GM12878 (cell line): Measurements from ENCODE around the gene CD9. TPM values are rescaled to one million over a fixed set of nuclear protein-coding genes. Genes with fewer than 3 reads are reported as not detected.

Source experiments
- ATAC-seq: fragments of 200-7000 bp; cut with Tn5 transposase; 3 replicates; pipeline ENCODE4 v1.9.1; 2020; ENCODE audit warnings: mild to moderate bottlenecking, moderate library complexity
- BruUV-seq: library from RNA; stranded (reverse); fragments of 400-500 nt; replicated peaks from 2 replicates; lab custom pipeline; 2021; lab: Mats Ljungman, UMichigan
- CTCF ChIA-PET: fragments of 300-600 bp; sonication (Branson Sonifier 250); formaldehyde crosslinking; extraction: SDS; loops from one replicate; lab custom pipeline; 2021; ENCODE audit warnings: inconsistent platforms; lab: Yijun Ruan, JAX
- POLR2A ChIA-PET: fragments of 350-600 bp; formaldehyde crosslinking; extraction: SDS; loops from one replicate; lab custom pipeline; 2021; ENCODE audit warnings: inconsistent platforms; lab: Charles Lee
- RAD21 ChIA-PET: fragments of 300-600 bp; sonication (Branson Sonifier 250); formaldehyde crosslinking; loops from one replicate; lab custom pipeline; 2023; ENCODE audit warnings: antibody characterized with exemption; ENCODE audit not compliant: unreplicated experiment; lab: Charles Lee
- SMC1A ChIA-PET: fragments of 300-600 bp; sonication (Branson Sonifier 250); formaldehyde crosslinking; loops from one replicate; lab custom pipeline; 2023; ENCODE audit not compliant: unreplicated experiment, uncharacterized antibody; lab: Charles Lee
- DNase-seq: peaks from one replicate; pipeline ENCODE4 v3.0.0-alpha.2; 2011; ENCODE audit warnings: low read depth, low spot score
- FAIRE-seq: peaks from 3 replicates; lab custom pipeline; 2011; peaks lifted over from hg19 to GRCh38; lab: Jason Lieb, UNC
- H2AFZ ChIP-seq: 2 replicates; pipeline ENCODE4 v1.6.0; 2011; ENCODE audit warnings: low read depth, low read length, control low read depth; ENCODE audit not compliant: control insufficient read depth
- H3K27ac ChIP-seq: 2 replicates; pipeline ENCODE4 v1.5.1; 2011; ENCODE audit warnings: control low read depth; ENCODE audit not compliant: control insufficient read depth, insufficient read depth
- H3K27me3 ChIP-seq, 2 experiments: replicated peaks in 1 of 2; 2 replicates each; pipeline versions ENCODE4 v1.6.0 to v1.6.1; 2011; ENCODE audit warnings: low read length in 1 of 2; ENCODE audit not compliant: control insufficient read depth in 2 of 2, insufficient read depth in 2 of 2
- H3K36me3 ChIP-seq, 2 experiments: 2 replicates each; pipeline ENCODE4 v1.5.1; 2011; ENCODE audit warnings: low read length in 1 of 2; ENCODE audit not compliant: control insufficient read depth in 2 of 2, insufficient read depth in 2 of 2
- H3K4me1 ChIP-seq: 2 replicates; pipeline ENCODE4 v1.6.1; 2011; ENCODE audit warnings: mild to moderate bottlenecking, low read length, moderate library complexity, mixed read lengths; ENCODE audit not compliant: control insufficient read depth, insufficient read depth
- H3K4me2 ChIP-seq: 2 replicates; pipeline ENCODE4 v1.6.0; 2011; ENCODE audit warnings: control low read depth; ENCODE audit not compliant: control insufficient read depth, insufficient read depth
- H3K4me3 ChIP-seq: fragments of 200-600 bp; sonication (generic); 2 replicates; pipeline ENCODE4 v1.5.1; 2016
- H3K79me2 ChIP-seq: 2 replicates; pipeline ENCODE4 v1.6.0; 2011; ENCODE audit warnings: low read length; ENCODE audit not compliant: control insufficient read depth, insufficient read depth
- H3K9ac ChIP-seq: 2 replicates; pipeline ENCODE4 v1.8.0; 2011; ENCODE audit warnings: low read length, control low read depth, mixed read lengths; ENCODE audit not compliant: control insufficient read depth, insufficient read depth
- H3K9me3 ChIP-seq: replicated peaks from 3 replicates; pipeline ENCODE4 v1.5.1; 2011; ENCODE audit warnings: mild to moderate bottlenecking, low read length; ENCODE audit not compliant: control insufficient read depth, insufficient read depth
- H4K20me1 ChIP-seq: 2 replicates; pipeline ENCODE4 v1.6.0; 2011; ENCODE audit not compliant: control insufficient read depth, insufficient read depth
- IKZF1 ChIP-seq: fragments of 450-650 bp; conservative IDR thresholded peaks from 2 replicates; pipeline ENCODE4 v1.6.1; 2017; ENCODE audit warnings: antibody characterized with exemption, mild to moderate bottlenecking
- LARP7 ChIP-seq: fragments of 450-650 bp; IDR thresholded peaks from 2 replicates; pipeline ENCODE4 v1.6.1; 2017; ENCODE audit warnings: mild to moderate bottlenecking
- POLR2AphosphoS5 ChIP-seq: IDR thresholded peaks from 2 replicates; pipeline ENCODE4 v1.6.1; 2011; ENCODE audit warnings: mild to moderate bottlenecking, low read length, inconsistent platforms
- SPI1 ChIP-seq: IDR thresholded peaks from 2 replicates; pipeline ENCODE4 v1.6.1; 2011; ENCODE audit warnings: low read depth, mild to moderate bottlenecking, low read length, moderate library complexity, borderline replicate concordance; ENCODE audit not compliant: insufficient read depth
- WRNIP1 ChIP-seq: IDR thresholded peaks from 2 replicates; pipeline ENCODE4 v1.6.1; 2011; ENCODE audit warnings: low read depth, low read length, improper control_type of control experiment, borderline replicate concordance
- WGBS: methylation state at CpG from one replicate; pipeline ENCODE4 v1.1.6; 2016; ENCODE audit warnings: low lambda C conversion rate; ENCODE audit not compliant: insufficient replicate concordance, insufficient coverage; ENCODE audit errors: missing lambda C conversion rate; 5-methylcytosine and 5-hydroxymethylcytosine counted together
- in situ Hi-C: fragments of 300-500 bp; cut with MboI; formaldehyde crosslinking; loops from 9 replicates; pipeline ENCODE4 v1.14.3; 2018; ENCODE audit warnings: mixed read lengths
- intact Hi-C: fragments of 100-400 bp; cut with micrococcal nuclease; formaldehyde crosslinking; loops from one replicate; pipeline ENCODE4 v1.14.2; 2022; ENCODE audit not compliant: unreplicated experiment
- polyA plus RNA-seq, 11 experiments: library from polyadenylated mRNA; depleted of rRNA in 4 of 11; unstranded in 6 of 11; stranded (reverse) in 5 of 11; fragments of >200 nt; fragmentation: Nextera tagmentation in 4 of 11; fragmentation: Illumina TruSeq in 1 of 11; extraction: Ambion mirVana in 4 of 11; extraction: Trizol in 1 of 11; gene quantifications; 1 replicate in 1 of 11; 2 replicates in 10 of 11; pipeline versions ENCODE4 v1.2.1 to v1.2.3, GENCODE V29; 2011 to 2016; ENCODE audit warnings: inconsistent platforms in 2 of 11, missing spikeins in 2 of 11, low read depth in 1 of 11
- total RNA-seq, 4 experiments: library from RNA; depleted of rRNA in 3 of 4; stranded (reverse); fragments of >200 nt in 3 of 4; fragmentation: Illumina TruSeq in 1 of 4; extraction: Trizol in 1 of 4; gene quantifications; 2 replicates each; pipeline versions ENCODE4 v1.2.1 to v1.2.3, GENCODE V29; 2013 to 2021

The CD9 gene
- total and polyA plus RNA-seq, 10 of the 15 experiments (the other 5 are each of a cell fraction or from before 2014, with no cell fraction given): 4.8 to 29.9 (median 9.7) TPM

GRCh38 chr12:6192604-6193380 is 7.4 kb upstream of the CD9 start:
- peaks cover 2 to 3% of the 10 kb centered on the region in 2 experiments; a peak in 3 of 4 replicates for H3K27me3 ChIP-seq
- peak; percentile 24; the same call in 1 of the 2 replicates for TF ChIP-seq SPI1
- no peak for TF ChIP-seq POLR2AphosphoS5
- no peak for TF ChIP-seq LARP7
- TF ChIP-seq WRNIP1: no peak
- TF ChIP-seq IKZF1: no peak
- H3K4me2 ChIP-seq: no peak overlapping the region
- no peaks in the 10 kb centered on the region for H3K79me2 ChIP-seq
- H3K36me3 ChIP-seq: no peaks in the 10 kb centered on the region
- H3K27ac ChIP-seq: no peak overlapping the region
- POLR2A ChIA-PET: no interaction called here
- FAIRE-seq (no peak), DNase-seq (no peak), ATAC-seq (no peak)
- in situ Hi-C loops (loop anchor here (5.0 kb wide), 1 partner anchor 85 kb away; no protein-coding TSS in a partner anchor), intact Hi-C loops (no loop called here)
- SMC1A ChIA-PET: interaction anchor here (0.7 to 2.7 kb wide), 5 partner anchors 9 to 91 kb away, joined by 3 to 24 read pairs (median 7); no protein-coding TSS in a partner anchor
- no peak overlapping the region for H2AFZ ChIP-seq
- RAD21 ChIA-PET: interaction anchor here (1.0 to 17.5 kb wide), 3 partner anchors 25 to 108 kb away, joined by 3 to 304 read pairs (median 6); no protein-coding TSS in a partner anchor
- BruUV-seq: no TSS peak
- 54% methylated on average over 13 of the region's 13 CpGs for WGBS
- CTCF ChIA-PET: interaction anchor here (0.8 to 21.0 kb wide), 10 partner anchors 17 to 205 kb away, joined by 3 to 401 read pairs (median 4); no protein-coding TSS in a partner anchor
- no peak overlapping the region for H3K4me3 ChIP-seq
- no peak overlapping the region for H3K9ac ChIP-seq
- no peaks in the 10 kb centered on the region for H3K9me3 ChIP-seq
- no peaks in the 10 kb centered on the region for H4K20me1 ChIP-seq
- no peaks in the 10 kb centered on the region for H3K4me1 ChIP-seq
